Cardiac fibroblast (primary cell): Measurements from ENCODE around the gene AKNAD1.

Experiments
- DNase-seq, 2 donors: peaks; one replicate each; pipeline versions ENCODE4 v3.0.0 to v3.0.0-alpha.2; 2010; ENCODE audit warnings: low read depth in 2 of 2
- H3K4me3 ChIP-seq, 2 donors: replicated peaks in 1 of 2; 1 replicate in 1 of 2; 2 replicates in 1 of 2; pipeline ENCODE4 v1.5.1; 2011; ENCODE audit warnings: low read depth in 2 of 2, low read length in 2 of 2, mild to moderate bottlenecking in 2 of 2, moderate library complexity in 1 of 2
- TF ChIP-seq, protein P1 (sequence below): IDR thresholded peaks from one replicate; pipeline ENCODE4 v1.5.1; 2011; ENCODE audit warnings: low read depth, mild to moderate bottlenecking, low read length, inconsistent platforms

AKNAD1 gene

DNA sequence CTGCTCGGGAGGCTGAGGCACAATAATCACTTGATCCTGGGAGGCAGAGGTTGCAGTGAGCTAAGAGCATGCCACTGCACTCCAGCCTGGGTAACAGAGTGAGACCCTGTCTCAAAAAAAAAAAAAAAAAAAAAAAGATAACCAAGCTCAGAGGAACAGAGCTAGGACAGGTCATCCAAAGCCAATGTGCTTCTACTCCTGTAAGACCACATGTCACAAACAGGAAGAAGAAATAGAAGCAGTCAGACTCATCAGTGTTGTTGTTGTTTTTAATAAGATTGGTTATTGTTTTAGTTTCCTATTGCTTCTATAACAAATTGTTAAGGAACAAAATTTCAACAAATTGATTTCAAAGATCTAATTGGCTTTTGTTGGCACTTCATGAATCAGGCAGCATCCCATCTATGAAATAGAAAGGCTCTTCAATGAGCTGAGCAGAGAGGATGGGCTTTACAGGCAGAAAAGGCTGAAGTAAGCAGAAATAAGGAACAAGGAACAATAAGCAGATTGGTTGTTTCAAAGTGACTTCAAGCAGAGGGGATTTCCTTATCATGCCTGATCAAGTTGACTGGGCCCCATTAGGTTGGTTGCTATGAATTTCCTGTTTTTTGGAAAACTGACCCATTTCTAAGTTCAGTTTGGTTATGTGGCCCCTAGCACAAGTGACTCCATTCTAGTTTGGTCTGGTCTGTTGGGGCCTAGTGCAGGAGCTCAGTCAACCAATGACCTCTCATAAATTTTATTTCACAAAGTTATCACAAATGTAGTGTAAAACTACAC, 6.0 kb upstream of the AKNAD1 start:
- H3K4me3 ChIP-seq, result no peak overlapping the region
- TF ChIP-seq, protein P1, sequence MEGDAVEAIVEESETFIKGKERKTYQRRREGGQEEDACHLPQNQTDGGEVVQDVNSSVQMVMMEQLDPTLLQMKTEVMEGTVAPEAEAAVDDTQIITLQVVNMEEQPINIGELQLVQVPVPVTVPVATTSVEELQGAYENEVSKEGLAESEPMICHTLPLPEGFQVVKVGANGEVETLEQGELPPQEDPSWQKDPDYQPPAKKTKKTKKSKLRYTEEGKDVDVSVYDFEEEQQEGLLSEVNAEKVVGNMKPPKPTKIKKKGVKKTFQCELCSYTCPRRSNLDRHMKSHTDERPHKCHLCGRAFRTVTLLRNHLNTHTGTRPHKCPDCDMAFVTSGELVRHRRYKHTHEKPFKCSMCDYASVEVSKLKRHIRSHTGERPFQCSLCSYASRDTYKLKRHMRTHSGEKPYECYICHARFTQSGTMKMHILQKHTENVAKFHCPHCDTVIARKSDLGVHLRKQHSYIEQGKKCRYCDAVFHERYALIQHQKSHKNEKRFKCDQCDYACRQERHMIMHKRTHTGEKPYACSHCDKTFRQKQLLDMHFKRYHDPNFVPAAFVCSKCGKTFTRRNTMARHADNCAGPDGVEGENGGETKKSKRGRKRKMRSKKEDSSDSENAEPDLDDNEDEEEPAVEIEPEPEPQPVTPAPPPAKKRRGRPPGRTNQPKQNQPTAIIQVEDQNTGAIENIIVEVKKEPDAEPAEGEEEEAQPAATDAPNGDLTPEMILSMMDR, result no peak
- no peak for DNase-seq

DNA sequence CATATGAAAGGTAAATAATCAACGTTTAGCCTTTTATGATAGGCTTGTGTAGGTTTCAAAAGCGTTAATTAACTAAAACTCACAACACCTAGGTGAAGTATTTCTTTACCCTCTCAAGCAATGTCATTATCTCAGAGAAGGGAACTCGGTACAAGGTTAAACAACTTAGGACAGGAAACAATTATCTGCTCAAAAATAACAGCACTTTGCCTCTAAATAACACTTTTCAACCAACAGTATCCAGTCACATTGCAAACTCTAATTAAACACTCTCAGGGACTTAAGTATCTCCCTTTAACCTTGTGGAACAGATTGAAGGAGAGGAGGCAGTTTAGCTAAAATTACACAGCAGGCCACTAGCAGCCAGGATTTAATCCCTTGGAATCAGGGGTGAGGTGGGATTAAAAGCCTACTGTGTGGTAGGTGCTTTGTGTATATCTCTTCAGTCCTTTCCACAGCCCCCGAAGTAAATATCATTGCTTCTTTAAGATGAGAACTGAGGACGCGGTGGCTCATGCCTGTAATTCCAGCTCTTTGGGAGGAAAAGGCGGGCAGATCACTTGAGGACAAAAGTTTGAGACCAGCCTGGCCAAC, 5.2 kb upstream of the AKNAD1 start:
- no peak overlapping the region for H3K4me3 ChIP-seq
- no peak for DNase-seq
- TF ChIP-seq, protein P1, result no peak

DNA sequence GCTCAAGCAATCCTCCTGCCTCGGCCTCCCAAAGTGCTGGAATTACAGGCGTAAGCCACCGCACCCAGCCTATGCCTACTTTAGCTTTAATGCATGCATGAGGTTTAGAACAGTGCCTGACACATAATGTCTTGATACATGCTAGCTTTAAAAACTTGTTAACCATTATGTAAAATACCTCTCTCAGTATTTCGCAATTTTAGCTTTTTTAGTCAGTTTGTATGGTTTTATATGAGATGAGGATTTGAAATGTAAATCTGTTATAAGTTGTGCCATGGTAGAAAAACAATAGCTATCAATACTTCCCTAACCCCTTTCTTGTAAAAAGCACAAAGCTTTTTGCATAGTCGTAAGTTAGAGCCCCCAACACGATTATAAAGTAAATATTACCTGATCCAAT, 4.7 kb upstream of the AKNAD1 start:
- H3K4me3 ChIP-seq, result no peak overlapping the region
- TF ChIP-seq, protein P1, result no peak
- no peak for DNase-seq

DNA sequence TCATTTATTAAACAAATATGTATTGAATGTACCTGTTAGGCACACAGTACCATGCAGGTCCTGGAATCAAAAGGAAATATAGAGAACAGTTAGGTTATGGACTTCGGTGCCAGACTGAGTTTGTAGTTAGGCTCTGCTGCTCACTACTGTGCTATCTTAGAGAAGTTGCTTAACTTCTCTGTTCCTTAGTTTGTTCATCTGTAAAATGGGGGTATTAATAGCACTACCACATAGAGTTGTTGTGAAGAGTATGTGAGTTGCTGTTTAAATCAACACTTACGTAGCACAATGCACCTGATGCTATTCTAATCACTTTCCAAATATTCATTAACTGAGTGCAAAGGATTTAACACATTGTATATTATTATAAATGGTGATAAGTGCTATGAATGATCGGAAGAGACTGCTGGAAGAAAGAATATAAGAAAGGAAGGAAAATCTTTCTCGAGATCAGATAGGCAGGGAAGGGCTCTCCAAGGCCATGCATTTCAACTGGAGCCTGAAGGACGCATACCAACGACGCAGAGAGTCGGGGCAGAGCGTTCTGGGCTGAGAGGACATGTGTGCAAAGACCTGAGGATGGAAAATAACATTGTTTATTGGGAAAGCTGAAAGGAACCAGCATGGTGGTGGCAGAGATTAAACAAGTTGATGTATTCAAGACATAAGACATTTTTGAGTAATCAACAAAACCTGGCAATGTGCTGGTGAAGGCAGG, 3.5 kb upstream of the AKNAD1 start:
- no peak overlapping the region for H3K4me3 ChIP-seq
- no peak for DNase-seq
- TF ChIP-seq, protein P1, result no peak

DNA sequence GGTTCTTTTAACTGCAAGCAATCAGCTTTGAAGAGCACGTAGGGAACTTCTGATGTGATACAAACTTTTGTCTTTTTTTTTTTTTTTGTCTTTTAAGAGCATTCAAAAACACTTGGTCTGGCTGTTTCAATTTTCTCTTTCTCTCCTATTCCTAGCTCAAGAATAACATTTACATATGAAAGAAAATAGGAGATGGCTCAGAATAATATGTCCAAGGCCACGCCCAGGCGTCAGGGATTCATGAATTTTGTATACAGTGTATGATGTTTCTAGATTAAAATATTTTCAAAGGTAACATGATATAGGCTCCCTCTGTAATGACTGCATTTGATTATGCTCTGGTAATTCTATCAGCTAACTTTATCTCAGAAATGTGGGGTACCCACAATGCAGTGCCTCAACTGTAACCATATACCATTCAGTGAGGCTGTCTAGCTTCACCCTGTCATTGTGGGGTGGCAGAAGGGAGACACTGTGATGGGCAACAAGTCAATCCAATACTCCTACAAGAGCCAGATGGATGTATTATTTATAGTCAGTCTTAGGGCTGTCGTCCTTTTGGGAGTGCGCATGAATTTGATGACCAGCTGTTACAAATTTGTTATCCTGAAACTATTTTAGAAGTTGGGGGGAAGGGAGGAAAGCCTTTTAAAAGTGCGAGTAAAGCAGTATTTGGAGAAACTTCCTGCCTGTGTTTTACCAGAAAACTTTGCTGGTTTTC, 1.5 kb upstream of the AKNAD1 start:
- TF ChIP-seq, protein P1, result no peak
- no peak for DNase-seq
- no peak overlapping the region for H3K4me3 ChIP-seq

DNA sequence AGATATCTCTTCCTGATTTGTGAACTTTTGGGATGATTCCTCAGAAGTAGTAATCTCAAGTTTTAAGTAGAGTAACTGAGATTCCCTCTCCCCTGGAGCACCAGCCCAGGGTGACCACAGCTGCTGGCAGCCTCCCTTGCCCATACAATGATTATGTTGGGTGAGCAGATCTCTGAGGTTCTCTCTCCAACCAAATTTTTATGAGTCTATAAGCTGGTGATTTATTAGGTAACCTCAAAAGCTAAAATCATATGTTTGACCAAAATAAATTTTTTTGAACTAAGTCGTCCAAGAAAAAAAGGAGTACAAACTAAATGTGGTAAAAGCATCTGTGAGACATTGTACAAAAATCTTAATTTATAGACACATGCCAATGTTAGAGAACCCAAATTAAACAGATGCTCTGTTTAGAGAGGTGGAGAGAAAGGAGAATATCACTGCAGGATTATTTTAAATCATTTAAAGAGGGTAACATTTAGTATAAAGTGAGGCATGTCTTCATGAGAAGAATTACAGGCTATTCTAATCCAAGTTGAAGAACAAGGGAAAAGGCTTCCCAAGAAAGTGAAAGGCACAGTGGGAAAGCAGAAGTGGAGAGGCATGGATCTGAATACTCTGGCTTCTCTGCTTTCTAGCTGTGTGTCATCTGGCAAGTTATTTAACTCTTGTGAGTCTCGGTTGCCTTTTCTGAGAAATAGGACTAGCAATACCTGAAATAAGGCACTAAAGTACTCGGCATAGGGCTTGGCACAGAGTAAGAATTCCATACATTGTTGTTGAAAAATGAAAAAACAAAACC, 2.5 kb downstream of the AKNAD1 start:
- no peak overlapping the region for H3K4me3 ChIP-seq
- TF ChIP-seq, protein P1, result no peak
- DNase-seq, result peak in 1 of 2 donors; percentile 42
